Measurements from ENCODE around the gene RPS6KL1.

Gene RPS6KL1

GRCh38 chr14:74942608-74943007 lies 19.5 kb upstream of the RPS6KL1 start:
- Histone ChIP-seq H3K9ac (no peak overlapping the region), H3K4me3 (IDR thresholded peaks at IDR 0.05; ENCODE audit: insufficient read depth, low read depth, low read length) (no peak overlapping the region), H3K4me1 (ENCODE audit: low read depth, poor library complexity, severe bottlenecking) (no peaks in the 10 kb centered on the region), H3K27me3 (ENCODE audit: insufficient read depth, low read depth) (no peaks in the 10 kb centered on the region), H3K27ac (no peak overlapping the region), H2AFZ (ENCODE audit: low read depth) (no peak overlapping the region), H3K36me3 (ENCODE audit: insufficient read depth) (no peaks in the 10 kb centered on the region), H3K79me2 (ENCODE audit: insufficient read depth, low read depth) (no peaks in the 10 kb centered on the region), H3K4me2 (no peak overlapping the region), H4K20me1 (ENCODE audit: insufficient read depth) (no peaks in the 10 kb centered on the region)
- no peak for TF ChIP-seq CTCF (conservative IDR thresholded peaks at IDR 0.05; ENCODE audit: low read depth, low read length)

- Histone ChIP-seq H3K4me3 (IDR thresholded peaks at IDR 0.05; ENCODE audit: insufficient read depth, low read depth, low read length) (no peak overlapping the region), H3K27ac (no peak overlapping the region), H4K20me1 (ENCODE audit: insufficient read depth) (no peaks in the 10 kb centered on the region), H2AFZ (ENCODE audit: low read depth) (no peak overlapping the region), H3K79me2 (ENCODE audit: insufficient read depth, low read depth) (no peaks in the 10 kb centered on the region), H3K27me3 (ENCODE audit: insufficient read depth, low read depth) (no peaks in the 10 kb centered on the region), H3K36me3 (ENCODE audit: insufficient read depth) (no peaks in the 10 kb centered on the region), H3K9ac (no peak overlapping the region), H3K4me2 (no peak overlapping the region), H3K4me1 (ENCODE audit: low read depth, poor library complexity, severe bottlenecking) (no peaks in the 10 kb centered on the region)
- TF ChIP-seq CTCF (conservative IDR thresholded peaks at IDR 0.05; ENCODE audit: low read depth, low read length): no peak
Observed at GRCh38 chr14:74942181-74942580, 19.1 kb upstream of the RPS6KL1 start.

GRCh38 chr14:74941676-74942097 lies 18.6 kb upstream of the RPS6KL1 start:
- H3K4me2 ChIP-seq: no peak overlapping the region
- no peak overlapping the region for H3K4me3 ChIP-seq (IDR thresholded peaks at IDR 0.05; ENCODE audit: insufficient read depth, low read depth, low read length)
- TF ChIP-seq CTCF (conservative IDR thresholded peaks at IDR 0.05; ENCODE audit: low read depth, low read length): no peak
- no peaks in the 10 kb centered on the region for H3K36me3 ChIP-seq (ENCODE audit: insufficient read depth)
- H3K9ac ChIP-seq: no peak overlapping the region
- no peaks in the 10 kb centered on the region for H3K27me3 ChIP-seq (ENCODE audit: insufficient read depth, low read depth)
- H4K20me1 ChIP-seq (ENCODE audit: insufficient read depth): no peaks in the 10 kb centered on the region
- H3K4me1 ChIP-seq (ENCODE audit: low read depth, poor library complexity, severe bottlenecking): no peaks in the 10 kb centered on the region
- no peak overlapping the region for H2AFZ ChIP-seq (ENCODE audit: low read depth)
- H3K79me2 ChIP-seq (ENCODE audit: insufficient read depth, low read depth): no peaks in the 10 kb centered on the region
- H3K27ac ChIP-seq: no peak overlapping the region

- H3K27me3 ChIP-seq (ENCODE audit: insufficient read depth, low read depth): no peaks in the 10 kb centered on the region
- no peaks in the 10 kb centered on the region for H4K20me1 ChIP-seq (ENCODE audit: insufficient read depth)
- H3K4me2 ChIP-seq: no peak overlapping the region
- no peaks in the 10 kb centered on the region for H3K36me3 ChIP-seq (ENCODE audit: insufficient read depth)
- H3K4me3 ChIP-seq (IDR thresholded peaks at IDR 0.05; ENCODE audit: insufficient read depth, low read depth, low read length): no peak overlapping the region
- no peak overlapping the region for H3K27ac ChIP-seq
- H3K79me2 ChIP-seq (ENCODE audit: insufficient read depth, low read depth): no peaks in the 10 kb centered on the region
- no peaks in the 10 kb centered on the region for H3K4me1 ChIP-seq (ENCODE audit: low read depth, poor library complexity, severe bottlenecking)
- no peak for TF ChIP-seq CTCF (conservative IDR thresholded peaks at IDR 0.05; ENCODE audit: low read depth, low read length)
- H3K9ac ChIP-seq: no peak overlapping the region
- no peak overlapping the region for H2AFZ ChIP-seq (ENCODE audit: low read depth)
Observed at GRCh38 chr14:74940956-74941565, 18.0 kb upstream of the RPS6KL1 start.
